NCI-H2029 treated with DMSO at 0.1 percent for 48 hours (cell line): ENCODE data around the gene SMAD1.
A peak's percentile ranks its signal among the peaks of the same experiment; 100 is the strongest.
"Not testable (repeated sequence)": the region's sequence is repeated elsewhere in the genome, so short reads cannot be mapped to it uniquely, and the experiment has no call there.

ENCODE experiments used
- DNase-seq: peaks from one replicate; lab custom pipeline; 2025; lab: John Stamatoyannopoulos, UW

Gene SMAD1

DNA sequence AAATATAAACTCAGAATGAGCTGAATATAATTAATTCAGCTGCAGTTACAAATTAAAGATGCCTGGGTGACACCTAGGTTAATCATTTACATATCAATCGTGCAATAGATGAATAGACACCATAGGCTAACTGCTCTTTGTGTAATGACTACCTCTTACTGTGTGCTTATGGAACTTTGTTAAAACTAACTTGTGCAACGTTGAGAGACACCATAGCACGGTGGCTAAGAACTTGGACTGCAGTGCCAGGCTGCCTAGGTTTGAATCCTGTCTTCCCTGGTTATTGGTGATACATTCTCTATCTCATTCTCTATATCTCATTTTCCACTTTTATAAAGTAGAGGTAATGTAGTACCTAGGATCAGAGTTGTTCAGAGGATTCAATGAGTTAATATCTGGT, 46.9 kb downstream of the SMAD1 start:
- no peak for DNase-seq

DNA sequence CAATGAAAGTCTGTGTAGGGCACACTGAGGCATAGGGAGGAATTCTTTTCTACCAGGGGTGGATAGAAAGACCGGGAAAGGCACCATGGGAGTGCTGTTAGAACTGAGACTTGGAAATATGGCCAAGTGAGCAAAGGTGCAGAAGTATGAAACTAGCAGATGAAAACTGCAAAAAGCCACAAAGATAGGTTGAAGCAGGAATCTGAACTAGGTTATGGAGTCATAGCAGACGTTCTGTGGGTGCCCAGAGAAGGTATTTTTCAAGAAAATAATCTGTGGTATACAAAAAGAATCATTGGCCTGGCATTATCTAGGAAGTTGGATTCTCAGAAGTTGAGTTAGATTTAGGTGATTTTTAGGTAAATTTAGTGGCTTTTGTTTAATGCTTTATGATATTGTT, 48.5 kb downstream of the SMAD1 start:
- DNase-seq: no peak

DNA sequence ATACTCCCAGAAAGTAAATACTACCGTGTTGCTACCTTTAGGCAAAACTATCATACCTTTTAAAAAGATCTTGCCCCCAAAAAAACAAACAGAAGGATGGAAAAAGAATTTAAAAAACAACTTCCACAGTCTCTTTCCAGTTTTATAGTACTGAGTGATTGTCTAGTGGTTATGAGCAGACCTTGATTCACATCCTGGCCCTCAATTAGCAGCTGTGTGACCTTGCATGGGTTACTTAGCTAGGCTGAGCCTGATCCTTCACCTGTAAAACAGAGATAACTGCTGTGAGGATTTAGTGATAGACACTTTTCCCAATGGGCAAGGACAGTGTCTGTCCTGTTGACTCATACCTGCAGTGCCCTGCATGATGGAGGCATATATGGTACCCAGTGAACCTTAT, 49.0 kb downstream of the SMAD1 start:
- DNase-seq: no peak

DNA sequence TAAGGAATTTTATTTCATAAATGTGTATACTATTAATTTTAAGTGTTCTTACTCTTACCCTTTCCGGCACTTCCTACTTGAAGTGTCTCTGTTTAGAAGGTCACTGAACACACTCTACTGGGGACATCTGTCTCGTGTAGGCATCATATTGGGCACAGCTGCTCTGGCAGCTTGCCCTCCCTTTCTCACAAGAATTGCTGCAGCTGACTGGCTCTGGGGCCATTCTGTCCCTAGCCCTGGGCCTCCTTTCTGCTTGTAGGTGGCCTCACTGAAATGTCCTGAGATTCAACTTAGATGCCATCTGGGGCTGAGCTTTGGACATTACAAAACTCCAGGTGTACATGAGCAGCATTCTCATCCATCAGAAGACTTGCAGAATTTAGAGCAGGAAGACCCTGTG, 49.6 kb downstream of the SMAD1 start:
- peak; percentile 28 for DNase-seq

DNA sequence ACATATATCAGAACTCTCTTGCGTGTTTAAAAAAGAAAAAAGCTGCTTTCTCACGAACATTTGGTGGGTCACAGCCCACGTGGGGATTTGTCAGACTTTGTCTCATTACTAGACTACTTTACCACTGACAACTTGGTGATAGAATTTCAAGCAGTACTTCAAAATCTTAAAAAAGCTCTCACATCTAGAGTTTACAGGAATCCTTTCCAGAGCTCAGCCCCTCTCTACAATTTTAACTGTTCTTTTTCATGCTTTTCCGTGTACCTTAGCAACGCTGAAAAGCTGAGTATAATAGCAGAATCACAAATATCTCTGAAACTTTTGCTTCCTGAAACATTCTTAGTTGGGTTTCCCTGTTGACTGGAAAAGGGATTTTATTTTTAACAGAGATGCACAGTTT, 50.2 kb downstream of the SMAD1 start:
- no peak for DNase-seq

DNA sequence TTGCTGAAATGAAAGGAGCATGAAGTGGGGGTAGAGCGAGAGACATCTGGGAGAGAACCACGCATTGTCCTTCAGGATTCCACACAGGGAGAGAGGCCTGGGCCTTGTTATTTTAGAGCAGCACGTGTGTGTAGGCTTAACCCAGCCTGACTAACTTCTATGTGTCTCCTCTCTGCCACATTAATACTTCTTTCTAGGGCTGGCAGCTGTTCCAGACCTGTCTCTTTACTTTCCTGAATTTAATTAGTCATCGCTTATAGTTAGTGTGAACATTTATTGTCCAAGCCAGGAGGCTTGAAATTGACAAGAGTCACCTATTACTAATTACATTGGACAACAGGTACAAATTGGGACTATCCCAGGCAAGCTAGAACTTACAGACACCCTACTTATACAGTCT, 51.3 kb downstream of the SMAD1 start:
- DNase-seq: no peak

DNA sequence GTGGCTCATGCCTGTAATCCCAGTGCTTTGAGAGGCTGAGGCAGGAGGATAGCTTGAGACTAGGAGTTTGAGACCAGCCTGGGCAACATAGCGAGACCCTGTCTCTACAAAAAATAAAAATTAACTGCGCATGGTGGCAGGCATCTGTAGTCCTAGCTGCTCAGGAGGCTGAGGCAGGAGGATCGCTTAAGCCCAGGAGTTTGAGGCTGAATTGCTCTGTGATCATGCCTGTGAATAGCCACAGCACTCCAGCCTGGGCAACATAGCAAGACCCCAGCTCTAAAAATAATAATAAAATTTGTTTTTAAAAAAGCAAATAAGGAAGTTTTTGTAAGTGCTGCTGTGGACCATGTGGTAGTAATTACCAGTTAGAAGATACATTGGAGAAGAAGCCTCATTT, 51.8 kb downstream of the SMAD1 start:
- DNase-seq: not testable (repeated sequence)

DNA sequence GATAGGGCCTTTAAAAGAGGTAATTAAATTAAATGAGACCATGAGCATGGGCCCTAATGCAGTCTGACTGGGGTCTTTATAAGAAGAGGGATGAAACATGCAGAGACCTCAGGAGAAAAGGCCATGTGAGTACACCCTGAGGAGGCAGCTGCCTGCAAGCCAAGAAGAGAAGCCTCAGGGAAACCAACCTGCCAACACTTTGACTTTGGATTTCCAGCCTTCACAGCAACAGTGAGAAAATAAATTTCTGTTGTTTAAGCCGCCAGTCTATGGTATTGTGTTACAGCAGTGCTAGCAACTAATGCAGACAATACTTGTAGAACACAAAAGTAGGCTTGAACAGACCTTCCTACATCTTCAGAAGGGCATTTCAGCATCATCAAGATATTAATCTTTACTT, 52.3 kb downstream of the SMAD1 start:
- no peak for DNase-seq

DNA sequence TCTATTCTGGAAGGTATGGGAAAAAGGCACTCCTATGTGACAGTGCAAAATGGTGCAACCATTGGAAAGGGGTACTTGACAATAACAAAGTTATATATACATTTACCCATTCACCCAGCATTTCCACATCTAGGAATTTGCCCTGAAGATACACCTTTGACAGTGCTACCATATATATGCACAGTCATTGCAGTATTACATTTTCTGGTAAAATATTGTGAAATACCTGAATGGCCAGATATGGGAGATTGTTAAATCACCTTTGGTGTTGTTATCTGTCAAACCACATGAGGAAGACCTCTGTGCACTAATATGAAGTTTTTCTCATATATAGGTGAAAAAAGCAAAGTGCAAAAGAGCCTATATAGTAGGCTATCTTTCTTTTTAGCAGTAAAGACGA, 53.5 kb downstream of the SMAD1 start:
- DNase-seq: no peak

DNA sequence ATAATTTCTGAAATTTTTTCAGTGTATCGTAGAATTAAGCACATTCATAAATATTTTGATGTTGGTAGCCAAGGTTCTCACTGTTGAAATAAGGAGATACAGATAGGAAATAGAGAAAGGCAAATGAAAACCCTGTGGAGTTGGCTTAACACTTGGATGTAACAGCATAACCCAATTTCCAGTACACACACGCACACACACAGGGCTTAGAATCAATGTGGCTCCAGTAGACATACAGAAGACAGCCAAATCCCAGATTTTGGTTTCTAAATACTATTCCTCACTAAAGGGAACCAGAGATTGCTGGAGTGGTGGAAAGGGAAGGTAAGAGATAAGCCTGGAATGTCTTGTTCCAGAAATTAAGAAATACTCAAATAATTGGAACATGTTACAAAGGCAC, 54.4 kb downstream of the SMAD1 start:
- no peak for DNase-seq

DNA sequence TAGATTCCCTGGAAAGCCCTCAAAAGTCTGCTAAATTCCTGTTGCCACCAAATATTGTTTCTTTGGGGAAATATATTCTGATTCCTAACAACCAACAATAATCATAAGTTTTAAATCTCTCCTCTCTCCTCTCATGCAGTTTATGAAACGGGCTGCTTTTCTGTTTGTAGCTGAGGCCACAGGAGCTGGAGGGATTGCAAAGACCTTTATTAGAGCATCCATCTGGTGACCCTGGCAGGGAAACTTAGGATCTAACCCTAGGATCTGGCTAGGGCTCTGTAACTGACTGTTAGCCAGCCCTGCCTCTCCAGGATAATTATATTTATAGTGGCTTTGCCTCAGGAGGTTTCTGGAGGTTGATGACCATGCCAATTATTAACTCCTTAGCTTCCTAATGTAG, 56.9 kb downstream of the SMAD1 start:
- DNase-seq: no peak

DNA sequence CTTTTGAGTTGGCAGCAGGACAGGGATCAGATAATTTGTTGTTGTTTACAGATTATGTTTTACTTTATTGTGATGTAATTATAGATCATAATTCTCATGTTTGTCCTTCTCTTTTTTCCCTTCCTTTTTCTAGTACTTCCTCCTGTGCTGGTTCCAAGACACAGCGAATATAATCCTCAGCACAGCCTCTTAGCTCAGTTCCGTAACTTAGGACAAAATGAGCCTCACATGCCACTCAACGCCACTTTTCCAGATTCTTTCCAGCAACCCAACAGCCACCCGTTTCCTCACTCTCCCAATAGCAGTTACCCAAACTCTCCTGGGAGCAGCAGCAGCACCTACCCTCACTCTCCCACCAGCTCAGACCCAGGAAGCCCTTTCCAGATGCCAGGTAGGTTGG, 58.0 kb downstream of the SMAD1 start:
- DNase-seq: no peak

DNA sequence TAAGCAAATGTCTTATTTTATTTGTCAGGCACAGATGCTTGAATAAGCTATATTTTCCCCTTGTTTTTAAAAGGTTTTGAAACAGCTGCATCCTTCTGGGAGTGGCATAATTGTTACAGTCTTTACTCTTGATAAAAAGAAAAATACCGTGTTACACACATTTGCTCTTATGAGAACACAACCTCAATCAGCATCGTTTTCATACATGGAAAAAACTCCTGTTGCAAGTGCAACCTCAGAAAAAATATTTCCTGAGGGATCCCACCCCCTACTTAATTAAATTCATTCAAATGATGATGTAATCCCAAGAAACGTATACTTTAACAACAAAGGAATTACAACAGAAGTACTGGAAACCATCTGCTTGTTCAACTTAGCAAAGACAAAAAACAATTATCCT, 58.6 kb downstream of the SMAD1 start:
- DNase-seq: no peak

DNA sequence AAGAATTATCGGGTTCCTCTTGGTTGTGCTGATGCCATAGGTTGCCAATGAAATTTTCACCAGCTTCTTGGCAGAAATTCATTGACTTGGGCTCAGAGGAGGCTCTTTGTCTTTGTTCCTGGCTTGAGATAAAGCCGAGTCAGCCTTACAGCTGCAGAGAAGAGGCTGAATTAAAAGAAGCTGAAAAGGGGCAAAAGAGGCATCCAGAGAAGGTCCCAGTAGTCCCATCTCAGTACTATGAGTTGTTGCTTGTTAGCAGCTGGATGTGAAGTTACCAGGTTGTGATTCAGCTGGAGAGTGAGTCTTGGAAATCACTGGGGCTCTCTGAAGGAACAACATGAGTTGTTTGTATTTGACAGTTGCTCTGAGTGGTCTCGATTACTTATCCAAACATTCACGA, 59.7 kb downstream of the SMAD1 start:
- DNase-seq: no peak

DNA sequence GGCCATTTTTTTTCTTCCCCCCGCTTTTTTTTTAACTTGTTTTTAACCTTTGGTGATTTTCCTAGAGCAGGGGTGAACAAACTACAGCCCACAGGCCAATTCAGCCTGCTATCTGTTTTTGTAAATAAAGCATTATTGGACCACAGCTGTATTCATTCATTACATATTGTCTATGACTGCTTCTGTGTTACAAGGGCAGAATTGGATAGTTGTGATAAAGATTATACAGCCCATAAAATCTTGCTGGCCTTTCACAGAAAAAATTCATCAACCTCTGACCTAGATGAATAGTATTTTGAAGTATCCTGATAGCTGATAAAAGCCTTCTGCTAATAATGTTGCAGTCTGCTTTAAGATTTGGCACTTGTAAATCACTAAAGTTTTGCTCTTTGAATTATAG, 63.4 kb downstream of the SMAD1 start:
- no peak for DNase-seq

DNA sequence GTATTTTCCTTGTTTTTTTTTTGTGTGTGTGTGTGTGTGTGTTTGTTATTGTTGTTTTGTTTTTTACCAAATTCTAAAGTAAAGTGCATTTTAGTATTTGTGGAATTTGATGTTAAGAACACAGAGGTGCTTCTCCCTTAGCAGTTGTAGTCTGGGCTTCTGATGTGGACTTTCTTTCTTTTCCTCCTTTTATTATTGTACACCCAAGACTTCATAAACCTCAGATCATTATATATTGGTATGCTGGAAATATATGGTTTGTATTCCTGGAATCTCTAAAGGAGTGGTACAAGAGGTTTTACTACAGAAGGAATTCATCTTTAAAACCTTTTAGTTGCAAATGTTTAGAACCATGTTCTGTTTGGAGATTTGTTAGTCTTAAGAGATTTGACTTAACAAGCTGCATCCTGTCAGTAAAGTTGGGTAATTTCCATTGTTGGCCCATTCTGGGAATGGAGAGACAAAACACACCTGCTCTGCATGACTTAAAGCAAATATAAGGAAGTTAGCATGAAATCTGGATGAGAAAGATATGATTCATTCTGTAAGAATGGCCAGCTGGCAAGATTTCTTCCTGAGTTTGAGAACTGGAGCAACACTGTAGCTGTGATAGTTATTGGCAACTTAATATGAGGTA, 64.0 kb downstream of the SMAD1 start:
- no peak for DNase-seq

DNA sequence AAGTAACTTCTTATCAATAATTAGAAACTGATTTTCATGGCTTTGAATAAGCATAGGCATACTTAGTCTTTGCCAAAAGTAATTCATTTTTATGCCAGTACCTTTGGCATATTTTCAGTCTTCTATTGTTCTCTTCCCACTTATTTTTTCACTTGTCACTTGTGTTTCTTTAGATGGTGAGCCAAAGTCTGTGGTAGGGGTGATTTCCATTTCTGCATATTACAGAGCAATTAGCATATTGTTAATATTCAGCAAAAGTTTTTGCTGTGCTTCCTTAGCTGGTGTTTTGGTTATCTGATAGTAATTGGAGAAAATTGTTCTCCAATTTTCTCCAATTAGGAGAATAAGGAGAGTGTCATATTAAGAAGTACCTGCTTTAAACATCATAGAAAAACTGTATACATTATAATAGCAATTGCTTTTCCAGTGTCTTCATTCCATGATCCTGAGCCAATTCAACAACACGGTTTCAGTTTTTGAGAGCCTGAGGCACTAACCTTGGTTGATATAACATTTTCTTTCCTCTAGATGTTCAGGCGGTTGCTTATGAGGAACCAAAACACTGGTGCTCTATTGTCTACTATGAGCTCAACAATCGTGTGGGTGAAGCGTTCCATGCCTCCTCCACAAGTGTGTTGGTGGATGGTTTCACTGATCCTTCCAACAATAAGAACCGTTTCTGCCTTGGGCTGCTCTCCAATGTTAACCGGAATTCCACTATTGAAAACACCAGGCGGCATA, 64.7 kb downstream of the SMAD1 start:
- no peak for DNase-seq

DNA sequence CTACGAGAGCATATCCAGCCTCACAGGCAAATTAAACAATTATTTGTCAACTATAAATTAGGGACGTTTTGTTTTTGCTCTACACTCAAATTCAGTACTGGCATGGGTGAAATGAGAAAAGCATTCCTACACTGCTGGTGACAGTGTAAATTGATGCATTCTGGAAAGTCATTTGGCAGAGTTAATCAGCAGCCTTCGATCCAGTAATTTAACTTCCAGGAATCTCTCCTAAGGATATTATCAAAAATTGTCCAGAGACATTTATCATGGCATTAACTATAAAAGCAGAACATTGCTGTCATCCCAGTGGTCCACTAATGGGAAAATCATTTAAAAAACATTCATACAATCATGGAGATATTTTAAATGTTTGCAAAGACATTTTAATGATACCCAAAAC, 70.0 kb downstream of the SMAD1 start:
- DNase-seq: no peak

DNA sequence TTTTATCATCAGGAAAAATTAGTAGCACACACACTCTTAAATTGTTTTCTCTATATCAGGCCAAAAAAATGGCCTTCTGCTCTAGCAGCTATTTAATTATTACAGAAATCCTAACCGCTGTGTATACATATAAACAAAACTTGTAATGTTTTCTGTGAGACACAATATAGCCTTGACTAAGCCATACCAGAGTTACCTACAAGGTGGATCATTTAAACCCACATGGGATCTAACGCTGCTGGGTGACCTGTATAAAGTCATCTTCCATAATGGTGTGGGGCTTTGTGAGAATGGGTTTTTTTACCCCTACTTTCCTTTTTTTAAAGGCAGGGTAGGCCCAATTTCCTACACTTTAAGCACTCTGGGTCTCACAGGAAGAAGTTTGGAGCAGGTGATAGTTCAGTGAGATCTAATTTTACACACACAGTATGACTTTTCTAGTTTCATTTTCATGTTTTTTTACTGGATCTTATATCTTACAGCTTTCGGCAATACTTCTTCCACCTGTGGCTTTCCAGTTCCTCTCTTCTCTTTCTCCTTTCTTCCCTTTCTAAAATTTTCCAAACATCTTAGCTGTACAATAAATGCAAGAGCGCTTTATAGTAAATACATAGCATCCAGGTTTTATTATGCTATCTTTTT, 70.6 kb downstream of the SMAD1 start:
- no peak for DNase-seq

DNA sequence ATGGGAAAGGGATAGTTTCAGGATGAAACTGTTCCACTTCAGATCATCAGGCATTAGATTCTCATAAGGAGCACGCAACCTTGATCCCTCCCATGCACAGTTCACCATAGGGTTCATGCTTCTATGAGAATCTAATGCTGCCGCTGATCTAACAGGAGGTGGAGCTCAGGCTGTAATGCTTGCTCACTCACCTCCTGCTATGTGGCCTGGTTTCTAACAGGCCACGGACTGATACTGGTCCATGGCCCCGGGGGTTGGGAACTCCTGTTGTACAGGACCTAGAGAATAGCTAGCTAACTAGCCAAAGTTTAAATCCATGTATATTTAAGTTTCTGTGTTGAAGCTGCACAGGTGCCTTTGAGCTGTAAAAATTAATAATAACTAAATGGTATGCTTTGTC, 71.7 kb downstream of the SMAD1 start:
- no peak for DNase-seq

DNA sequence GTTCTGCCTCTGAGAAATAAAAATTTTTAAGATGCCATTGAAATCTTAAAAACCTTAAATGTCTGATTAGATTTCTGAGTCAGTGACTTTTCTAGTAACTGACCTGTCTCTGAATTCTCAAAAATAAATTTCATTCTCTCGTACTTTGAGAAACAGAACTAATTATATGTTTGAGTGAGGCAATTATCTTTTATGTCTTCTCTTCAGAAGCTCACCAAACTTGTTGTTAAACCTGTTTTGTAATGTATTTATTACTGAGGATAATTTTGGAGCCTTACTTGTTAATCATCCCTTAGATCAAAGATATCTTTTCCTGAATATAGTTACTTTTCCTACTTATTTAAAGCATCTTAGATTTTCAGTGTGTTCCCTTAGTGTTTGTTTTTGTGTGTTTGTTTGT, 73.0 kb downstream of the SMAD1 start:
- no peak for DNase-seq

DNA sequence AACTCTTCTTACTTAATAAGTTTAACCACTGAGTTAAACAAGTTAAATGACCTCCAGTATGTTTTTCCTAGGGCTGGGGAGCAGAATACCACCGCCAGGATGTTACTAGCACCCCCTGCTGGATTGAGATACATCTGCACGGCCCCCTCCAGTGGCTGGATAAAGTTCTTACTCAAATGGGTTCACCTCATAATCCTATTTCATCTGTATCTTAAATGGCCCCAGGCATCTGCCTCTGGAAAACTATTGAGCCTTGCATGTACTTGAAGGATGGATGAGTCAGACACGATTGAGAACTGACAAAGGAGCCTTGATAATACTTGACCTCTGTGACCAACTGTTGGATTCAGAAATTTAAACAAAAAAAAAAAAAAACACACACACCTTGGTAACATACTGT, 76.1 kb downstream of the SMAD1 start:
- DNase-seq: peak; percentile 2

DNA sequence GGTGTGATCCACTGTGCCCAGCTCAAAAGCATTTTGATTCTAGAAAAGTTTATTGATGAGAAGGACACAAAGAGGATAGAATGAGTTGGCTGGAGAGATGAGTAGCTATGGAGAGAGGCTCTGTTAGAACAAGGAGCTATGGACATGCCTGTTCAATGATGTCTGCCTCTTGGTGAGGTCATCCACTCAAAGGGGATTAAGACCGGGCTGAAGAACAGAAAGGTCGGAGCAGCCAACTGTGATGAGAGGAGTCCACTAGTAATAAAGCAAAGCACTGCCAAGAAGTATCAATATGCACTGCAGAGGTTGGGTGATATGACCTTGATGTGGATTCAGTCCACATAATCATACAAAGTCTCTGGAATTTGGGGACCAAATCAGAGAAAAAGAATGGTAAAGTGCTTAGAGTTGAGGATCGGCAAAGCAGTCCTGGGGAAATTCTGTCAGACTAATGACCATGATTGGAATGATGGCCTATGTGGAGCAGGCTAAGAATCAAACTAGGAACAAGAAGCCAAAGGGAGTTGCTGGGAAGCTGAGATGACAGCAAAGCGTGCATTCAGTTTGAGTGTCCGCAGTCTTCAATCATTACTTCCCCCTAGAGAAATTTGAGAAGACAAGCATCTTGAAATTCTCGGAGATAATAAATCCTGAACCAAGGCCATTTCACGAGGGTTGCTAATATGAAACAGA, 81.8 kb downstream of the SMAD1 start:
- DNase-seq: no peak
